LNCaP clone FGC (cell line): ENCODE results near the gene ZSCAN1.

Source experiments
- DNase-seq: peaks from one replicate; pipeline ENCODE4 v3.0.0-alpha.2; 2011; ENCODE audit warnings: low read depth
- H3K4me3 ChIP-seq: 2 replicates; pipeline ENCODE4 v1.5.1; 2011; ENCODE audit warnings: mild to moderate bottlenecking, low read depth, low read length, control low read depth
- CTCF ChIP-seq: IDR thresholded peaks from 2 replicates; pipeline ENCODE4 v1.5.1; 2012; ENCODE audit warnings: mild to moderate bottlenecking; ENCODE audit not compliant: control insufficient read depth, insufficient read depth; ENCODE audit errors: extremely low read depth

The ZSCAN1 gene

GRCh38 chr19:58046856-58047255, 13.0 kb downstream of the ZSCAN1 start:
- DNase-seq: no peak
- no peak for TF ChIP-seq CTCF
- no peak overlapping the region for H3K4me3 ChIP-seq

- TF ChIP-seq CTCF: no peak
- H3K4me3 ChIP-seq: no peak overlapping the region
- no peak for DNase-seq
These were observed 13.8 kb downstream of the ZSCAN1 start for GRCh38 chr19:58047672-58048071.

- no peak for DNase-seq
- H3K4me3 ChIP-seq: no peak overlapping the region
- TF ChIP-seq CTCF: no peak
These were observed 18.4 kb downstream of the ZSCAN1 start for GRCh38 chr19:58052256-58052655.

- H3K4me3 ChIP-seq: no peak overlapping the region
- no peak for DNase-seq
- TF ChIP-seq CTCF: no peak
These were observed 19.8 kb downstream of the ZSCAN1 start for GRCh38 chr19:58053480-58054156.

GRCh38 chr19:58054901-58055874, 21.4 kb downstream of the ZSCAN1 start:
- DNase-seq: no peak
- H3K4me3 ChIP-seq: 0 out of 2 replicates have a peak overlapping the region, but pooled peaks have one; percentile 7
- no peak for TF ChIP-seq CTCF

GRCh38 chr19:58056261-58056660, 22.4 kb downstream of the ZSCAN1 start:
- DNase-seq: no peak
- no peak overlapping the region for H3K4me3 ChIP-seq
- TF ChIP-seq CTCF: no peak
